Omental fat pad (tissue), 4 donors: ENCODE data around the gene TLCD3B. TPM values are rescaled to one million over a fixed set of nuclear protein-coding genes. Genes with fewer than 3 reads are reported as not detected.

Experiments
- ATAC-seq: fragments of 150-250 bp; one replicate; pipeline ENCODE4 v1.9.1; 2016; ENCODE audit warnings: mild to moderate bottlenecking, moderate library complexity; ENCODE audit not compliant: low FRiP score
- DNase-seq: peaks from one replicate; pipeline ENCODE4 v3.0.0-alpha.2; 2019; ENCODE audit warnings: low spot score
- total RNA-seq, 4 donors: library from RNA; depleted of rRNA; stranded (reverse); fragments of >200 nt; gene quantifications; one replicate each; pipeline ENCODE4 v1.1.0, GENCODE V29; 2016
- TF ChIP-seq, protein P1 (sequence below), 3 donors: fragments of 450-650 bp; IDR thresholded peaks; one replicate each; pipeline ENCODE4 v1.5.1; 2016 to 2017; ENCODE audit warnings: antibody characterized with exemption in 3 of 3, mild to moderate bottlenecking in 3 of 3, moderate library complexity in 2 of 3

The TLCD3B gene
- total RNA-seq, 4 donors from 2014 or later, result not detected

DNA sequence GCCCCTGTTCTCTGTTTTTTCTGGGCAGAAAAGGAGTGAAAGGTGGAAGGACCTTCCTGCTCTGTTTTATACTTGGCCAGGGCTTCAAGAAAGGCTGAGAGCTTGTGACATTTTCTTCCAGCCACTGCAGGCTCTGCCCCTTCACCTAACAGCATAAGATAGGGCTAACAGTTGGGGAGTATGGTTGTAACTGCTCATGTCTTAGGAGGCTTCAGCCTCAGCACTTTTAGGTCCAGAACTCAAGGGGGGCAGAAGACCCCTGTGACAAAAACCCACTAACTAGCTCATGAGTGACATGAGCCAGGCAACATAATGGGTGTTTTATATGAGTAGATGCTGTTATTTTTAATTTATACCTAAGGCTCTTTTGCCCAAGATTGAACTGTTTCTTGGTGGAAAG is 39.4 kb upstream of the TLCD3B start:
- DNase-seq, result no peak
- TF ChIP-seq, protein P1, sequence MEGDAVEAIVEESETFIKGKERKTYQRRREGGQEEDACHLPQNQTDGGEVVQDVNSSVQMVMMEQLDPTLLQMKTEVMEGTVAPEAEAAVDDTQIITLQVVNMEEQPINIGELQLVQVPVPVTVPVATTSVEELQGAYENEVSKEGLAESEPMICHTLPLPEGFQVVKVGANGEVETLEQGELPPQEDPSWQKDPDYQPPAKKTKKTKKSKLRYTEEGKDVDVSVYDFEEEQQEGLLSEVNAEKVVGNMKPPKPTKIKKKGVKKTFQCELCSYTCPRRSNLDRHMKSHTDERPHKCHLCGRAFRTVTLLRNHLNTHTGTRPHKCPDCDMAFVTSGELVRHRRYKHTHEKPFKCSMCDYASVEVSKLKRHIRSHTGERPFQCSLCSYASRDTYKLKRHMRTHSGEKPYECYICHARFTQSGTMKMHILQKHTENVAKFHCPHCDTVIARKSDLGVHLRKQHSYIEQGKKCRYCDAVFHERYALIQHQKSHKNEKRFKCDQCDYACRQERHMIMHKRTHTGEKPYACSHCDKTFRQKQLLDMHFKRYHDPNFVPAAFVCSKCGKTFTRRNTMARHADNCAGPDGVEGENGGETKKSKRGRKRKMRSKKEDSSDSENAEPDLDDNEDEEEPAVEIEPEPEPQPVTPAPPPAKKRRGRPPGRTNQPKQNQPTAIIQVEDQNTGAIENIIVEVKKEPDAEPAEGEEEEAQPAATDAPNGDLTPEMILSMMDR (IDR thresholded peaks at IDR 0.05), result no peak
- ATAC-seq, result no peak

DNA sequence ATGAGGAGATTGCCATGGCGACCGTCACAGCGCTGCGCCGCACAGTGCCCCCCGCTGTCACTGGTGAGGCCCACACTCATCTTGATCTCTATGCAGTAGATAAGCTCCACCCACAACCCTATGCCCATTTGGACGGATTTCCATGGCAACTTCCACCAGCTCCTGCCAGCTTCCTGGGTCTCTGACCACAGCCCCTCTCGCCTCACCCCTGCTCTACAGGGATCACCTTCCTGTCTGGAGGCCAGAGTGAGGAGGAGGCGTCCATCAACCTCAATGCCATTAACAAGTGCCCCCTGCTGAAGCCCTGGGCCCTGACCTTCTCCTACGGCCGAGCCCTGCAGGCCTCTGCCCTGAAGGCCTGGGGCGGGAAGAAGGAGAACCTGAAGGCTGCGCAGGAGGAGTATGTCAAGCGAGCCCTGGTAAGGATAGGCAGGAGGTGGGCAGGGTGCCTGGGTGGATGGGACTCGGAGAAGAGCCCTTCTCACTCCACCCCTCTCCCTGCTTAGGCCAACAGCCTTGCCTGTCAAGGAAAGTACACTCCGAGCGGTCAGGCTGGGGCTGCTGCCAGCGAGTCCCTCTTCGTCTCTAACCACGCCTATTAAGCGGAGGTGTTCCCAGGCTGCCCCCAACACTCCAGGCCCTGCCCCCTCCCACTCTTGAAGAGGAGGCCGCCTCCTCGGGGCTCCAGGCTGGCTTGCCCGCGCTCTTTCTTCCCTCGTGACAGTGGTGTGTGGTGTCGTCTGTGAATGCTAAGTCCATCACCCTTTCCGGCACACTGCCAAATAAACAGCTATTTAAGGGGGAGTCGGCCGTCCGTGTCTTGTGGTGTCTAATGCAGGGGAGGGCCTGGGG is 38.8 kb upstream of the TLCD3B start:
- ATAC-seq, result no peak
- TF ChIP-seq, protein P1 (IDR thresholded peaks at IDR 0.05), result no peak
- DNase-seq, result no peak

DNA sequence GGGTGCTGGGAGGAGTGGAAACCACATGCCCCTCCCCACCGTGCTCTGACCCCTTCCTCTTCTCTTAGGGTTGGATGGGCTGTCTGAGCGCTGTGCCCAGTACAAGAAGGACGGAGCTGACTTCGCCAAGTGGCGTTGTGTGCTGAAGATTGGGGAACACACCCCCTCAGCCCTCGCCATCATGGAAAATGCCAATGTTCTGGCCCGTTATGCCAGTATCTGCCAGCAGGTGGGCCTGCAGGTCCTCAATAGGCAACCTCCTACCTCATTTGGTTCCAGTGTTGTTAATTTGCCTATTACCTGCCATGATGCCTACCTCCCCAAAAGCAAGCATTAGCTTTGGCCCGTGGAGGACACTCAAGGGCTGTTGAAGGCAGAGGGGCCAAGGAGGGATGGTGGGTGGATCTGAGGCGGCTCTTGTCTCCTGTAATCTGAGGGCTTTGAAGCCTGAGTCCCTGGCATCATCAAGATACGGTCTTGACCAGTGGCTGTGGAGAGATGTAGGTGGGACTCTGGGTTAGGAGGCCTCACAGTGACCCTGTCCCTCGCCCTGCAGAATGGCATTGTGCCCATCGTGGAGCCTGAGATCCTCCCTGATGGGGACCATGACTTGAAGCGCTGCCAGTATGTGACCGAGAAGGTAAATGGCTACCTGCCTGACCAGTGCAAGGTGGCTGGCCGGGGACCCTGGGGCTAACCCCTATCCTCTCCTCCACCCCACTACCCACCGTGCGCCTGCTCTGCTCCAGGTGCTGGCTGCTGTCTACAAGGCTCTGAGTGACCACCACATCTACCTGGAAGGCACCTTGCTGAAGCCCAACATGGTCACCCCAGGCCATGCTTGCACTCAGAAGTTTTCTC is 37.9 kb upstream of the TLCD3B start:
- ATAC-seq (no peak), DNase-seq (no peak)
- TF ChIP-seq, protein P1 (IDR thresholded peaks at IDR 0.05), result no peak

DNA sequence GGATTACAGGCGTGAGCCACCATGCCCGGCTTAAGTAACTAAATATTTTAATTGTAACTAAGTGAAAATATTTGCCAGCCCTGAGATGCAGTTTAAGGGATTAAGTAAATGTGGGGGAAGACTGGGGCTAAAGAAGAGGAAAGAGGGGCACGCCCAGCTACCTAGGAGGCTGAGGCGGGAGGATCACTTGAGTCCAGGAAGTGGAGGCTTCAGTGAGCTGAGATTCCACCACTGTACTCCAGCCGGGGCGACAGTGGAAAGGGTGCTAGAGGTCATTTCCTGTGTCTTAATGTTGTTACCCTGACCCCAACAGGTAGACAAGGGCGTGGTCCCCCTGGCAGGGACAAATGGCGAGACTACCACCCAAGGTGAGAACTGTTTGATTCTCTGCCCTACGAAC is 37.3 kb upstream of the TLCD3B start:
- ATAC-seq, result no peak
- no peak for DNase-seq
- TF ChIP-seq, protein P1 (IDR thresholded peaks at IDR 0.05), result no peak

DNA sequence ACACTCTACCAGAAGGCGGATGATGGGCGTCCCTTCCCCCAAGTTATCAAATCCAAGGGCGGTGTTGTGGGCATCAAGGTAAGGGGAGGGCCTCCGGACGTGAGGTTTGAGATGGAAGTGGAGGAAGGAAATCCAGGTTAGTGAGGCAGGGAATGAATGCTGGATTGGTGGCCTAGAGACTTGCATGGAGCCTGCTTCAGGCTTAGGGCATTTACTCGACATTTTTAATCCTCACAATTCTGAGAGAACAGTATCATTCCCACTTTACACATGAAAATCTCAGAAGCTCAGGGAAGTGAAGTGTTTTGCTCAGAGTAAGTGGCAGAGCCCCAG is 36.5 kb upstream of the TLCD3B start:
- ATAC-seq (no peak), DNase-seq (no peak)
- TF ChIP-seq, protein P1 (IDR thresholded peaks at IDR 0.05), result no peak

DNA sequence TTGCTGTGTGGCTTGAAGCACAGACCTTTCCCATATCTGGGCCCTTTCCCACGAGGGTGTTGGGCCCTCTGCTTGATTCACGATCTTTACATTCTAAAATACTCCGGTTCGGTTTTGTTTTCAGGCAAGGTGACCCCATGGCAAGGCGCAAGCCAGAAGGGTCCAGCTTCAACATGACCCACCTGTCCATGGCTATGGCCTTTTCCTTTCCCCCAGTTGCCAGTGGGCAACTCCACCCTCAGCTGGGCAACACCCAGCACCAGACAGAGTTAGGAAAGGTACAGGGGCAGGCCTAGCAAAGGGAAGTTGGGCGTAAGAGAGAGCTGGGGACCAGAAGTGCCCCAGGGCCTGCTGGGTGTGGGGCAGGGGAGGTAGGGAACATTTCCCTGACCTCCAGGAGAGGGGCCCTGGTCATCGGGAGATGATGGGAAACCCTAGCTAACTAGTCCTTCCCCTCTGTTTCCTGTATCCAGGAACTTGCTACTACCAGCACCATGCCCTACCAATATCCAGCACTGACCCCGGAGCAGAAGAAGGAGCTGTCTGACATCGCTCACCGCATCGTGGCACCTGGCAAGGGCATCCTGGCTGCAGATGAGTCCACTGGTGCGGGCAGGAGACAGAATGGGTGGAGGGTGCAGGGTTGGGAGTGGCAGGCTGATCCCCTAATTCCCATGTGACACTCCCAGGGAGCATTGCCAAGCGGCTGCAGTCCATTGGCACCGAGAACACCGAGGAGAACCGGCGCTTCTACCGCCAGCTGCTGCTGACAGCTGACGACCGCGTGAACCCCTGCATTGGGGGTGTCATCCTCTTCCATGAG is 35.9 kb upstream of the TLCD3B start:
- TF ChIP-seq, protein P1 (IDR thresholded peaks at IDR 0.05), result no peak
- ATAC-seq (no peak), DNase-seq (no peak)
